Subcutaneous abdominal adipose tissue (tissue), 5 donors: ENCODE results near the gene MARCHF3.

Experiments
- H3K27ac ChIP-seq: one replicate; pipeline ENCODE4 v1.7.0; 2013; ENCODE audit warnings: low read depth, mild to moderate bottlenecking, inconsistent platforms, low read length, moderate library complexity
- H3K27me3 ChIP-seq, 5 donors: one replicate each; pipeline ENCODE4 v1.7.0; 2013; ENCODE audit warnings: low read length in 5 of 5, inconsistent platforms in 1 of 5; ENCODE audit not compliant: control insufficient read depth in 5 of 5, insufficient read depth in 4 of 5
- H3K36me3 ChIP-seq, 5 donors: one replicate each; pipeline ENCODE4 v1.7.0; 2013; ENCODE audit warnings: low read length in 5 of 5; ENCODE audit not compliant: control insufficient read depth in 5 of 5, insufficient read depth in 5 of 5
- H3K4me1 ChIP-seq, 5 donors: one replicate each; pipeline ENCODE4 v1.7.0; 2013; ENCODE audit warnings: low read length in 5 of 5, mild to moderate bottlenecking in 3 of 5, moderate library complexity in 1 of 5; ENCODE audit not compliant: control insufficient read depth in 5 of 5, insufficient read depth in 5 of 5
- H3K4me3 ChIP-seq, 5 donors: one replicate each; pipeline ENCODE4 v1.7.0; 2013; ENCODE audit warnings: low read length in 5 of 5, low read depth in 1 of 5
- H3K9ac ChIP-seq, 5 donors: one replicate each; pipeline ENCODE4 v1.7.0; 2013; ENCODE audit warnings: low read length in 5 of 5, mild to moderate bottlenecking in 4 of 5, moderate library complexity in 3 of 5
- H3K9me3 ChIP-seq, 5 donors: one replicate each; pipeline ENCODE4 v1.7.0; 2013; ENCODE audit warnings: low read length in 5 of 5; ENCODE audit not compliant: control insufficient read depth in 5 of 5
- donor health status: healthy.
- donor health status: healthy.
- donor health status: healthy.
- donor health status: healthy.
- donor health status: healthy.

Gene MARCHF3

DNA sequence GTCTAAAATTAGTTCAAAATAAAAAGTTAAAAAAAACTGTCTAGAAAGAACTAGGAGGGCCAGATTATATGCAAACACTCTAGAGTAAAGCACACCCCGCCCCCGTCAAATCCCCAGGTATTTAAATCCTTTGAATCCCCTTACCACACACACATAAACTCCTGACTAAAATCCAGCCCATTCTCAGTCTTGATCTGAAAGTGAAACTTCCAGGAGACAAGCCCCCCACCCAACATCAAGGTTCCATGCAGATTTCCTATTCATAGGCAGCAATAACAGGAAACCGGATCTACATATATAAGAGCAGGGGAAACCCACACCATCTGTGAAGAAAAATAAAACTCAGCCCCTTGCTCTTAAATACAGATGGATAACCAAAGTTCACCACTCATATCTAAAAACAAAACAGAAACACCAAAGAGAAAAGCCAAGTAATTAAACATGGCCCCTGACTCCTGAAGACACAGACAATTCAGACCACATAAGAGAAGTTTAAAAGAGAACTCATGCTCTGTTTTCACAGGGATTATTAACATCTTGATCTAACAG is 42.3 kb downstream of the MARCHF3 start:
- no peak overlapping the region for H3K4me3 ChIP-seq
- H3K4me1 ChIP-seq, result peaks cover 0 to 30% (median 15%) of the 10 kb centered on the region in 5 donors
- no peak overlapping the region for H3K9ac ChIP-seq
- H3K27me3 ChIP-seq, result no peaks in the 10 kb centered on the region
- no peaks in the 10 kb centered on the region for H3K9me3 ChIP-seq
- no peak overlapping the region for H3K27ac ChIP-seq
- no peaks in the 10 kb centered on the region for H3K36me3 ChIP-seq

GRCh38 chr5:126987271-126987899 is 43.0 kb downstream of the MARCHF3 start:
- no peaks in the 10 kb centered on the region for H3K27me3 ChIP-seq
- H3K27ac ChIP-seq, result no peak overlapping the region
- peaks cover 0 to 36% (median 18%) of the 10 kb centered on the region in 5 donors for H3K4me1 ChIP-seq
- H3K9ac ChIP-seq, result no peak overlapping the region
- H3K9me3 ChIP-seq, result no peaks in the 10 kb centered on the region
- no peaks in the 10 kb centered on the region for H3K36me3 ChIP-seq
- no peak overlapping the region for H3K4me3 ChIP-seq

DNA sequence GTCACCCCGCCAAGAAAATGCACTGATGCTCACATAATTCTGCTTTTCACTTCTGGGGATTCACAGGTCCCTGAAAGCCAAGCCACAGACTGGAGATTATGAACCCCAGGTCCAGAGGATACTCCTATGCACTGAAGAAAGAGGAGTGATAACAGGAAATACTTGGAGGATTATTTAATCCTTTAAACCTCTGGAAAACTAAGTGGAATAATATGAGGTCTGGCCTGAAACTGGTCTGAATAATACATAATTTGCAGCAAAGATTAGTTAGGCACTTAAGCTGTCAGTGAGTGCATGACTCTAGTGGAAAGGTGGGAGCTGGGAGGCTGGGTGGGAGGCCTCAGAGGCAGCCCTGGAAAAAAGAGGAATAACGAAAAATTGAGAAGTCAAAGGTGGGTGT is 45.7 kb downstream of the MARCHF3 start:
- H3K27ac ChIP-seq, result no peak overlapping the region
- H3K9me3 ChIP-seq, result no peaks in the 10 kb centered on the region
- no peaks in the 10 kb centered on the region for H3K36me3 ChIP-seq
- H3K27me3 ChIP-seq, result no peaks in the 10 kb centered on the region
- no peak overlapping the region for H3K9ac ChIP-seq
- H3K4me1 ChIP-seq, result peaks cover 0 to 40% (median 18%) of the 10 kb centered on the region in 5 donors
- H3K4me3 ChIP-seq, result no peak overlapping the region

GRCh38 chr5:126983874-126984266 is 46.5 kb downstream of the MARCHF3 start:
- Histone ChIP-seq H3K27me3 (no peaks in the 10 kb centered on the region), H3K9me3 (no peaks in the 10 kb centered on the region), H3K36me3 (no peaks in the 10 kb centered on the region), H3K27ac (no peak overlapping the region), H3K4me1 (peaks cover 0 to 36% (median 18%) of the 10 kb centered on the region in 5 donors), H3K9ac (no peak overlapping the region), H3K4me3 (no peak overlapping the region)

GRCh38 chr5:126982926-126983873 is 47.2 kb downstream of the MARCHF3 start:
- Histone ChIP-seq H3K27ac (no peak overlapping the region), H3K36me3 (no peaks in the 10 kb centered on the region), H3K4me1 (peaks cover 0 to 36% (median 18%) of the 10 kb centered on the region in 5 donors), H3K4me3 (no peak overlapping the region), H3K9ac (no peak overlapping the region), H3K9me3 (no peaks in the 10 kb centered on the region), H3K27me3 (no peaks in the 10 kb centered on the region)

DNA sequence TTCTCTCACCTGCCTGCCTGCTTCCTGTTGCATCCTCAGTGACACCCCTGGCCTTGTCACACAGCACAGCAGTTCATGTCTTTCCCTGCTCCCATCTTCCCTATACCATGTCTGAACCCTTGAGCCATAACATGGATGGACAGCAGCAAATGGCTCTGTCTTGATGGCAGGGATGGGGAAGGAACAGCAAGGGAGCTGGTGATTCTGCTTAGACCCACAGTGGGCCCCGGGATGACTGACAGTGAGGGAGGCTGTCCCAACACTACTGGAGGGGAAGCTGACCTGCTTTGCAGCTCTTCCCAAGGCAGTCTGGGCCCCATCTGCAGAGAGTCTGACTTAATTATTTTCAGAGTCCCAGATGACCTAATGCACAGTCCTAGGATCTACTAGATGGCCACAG is 48.2 kb downstream of the MARCHF3 start:
- no peaks in the 10 kb centered on the region for H3K27me3 ChIP-seq
- no peak overlapping the region for H3K4me3 ChIP-seq
- H3K9me3 ChIP-seq, result no peaks in the 10 kb centered on the region
- peaks cover 0 to 27% (median 12%) of the 10 kb centered on the region in 5 donors for H3K4me1 ChIP-seq
- no peak overlapping the region for H3K9ac ChIP-seq
- H3K27ac ChIP-seq, result no peak overlapping the region
- no peaks in the 10 kb centered on the region for H3K36me3 ChIP-seq

DNA sequence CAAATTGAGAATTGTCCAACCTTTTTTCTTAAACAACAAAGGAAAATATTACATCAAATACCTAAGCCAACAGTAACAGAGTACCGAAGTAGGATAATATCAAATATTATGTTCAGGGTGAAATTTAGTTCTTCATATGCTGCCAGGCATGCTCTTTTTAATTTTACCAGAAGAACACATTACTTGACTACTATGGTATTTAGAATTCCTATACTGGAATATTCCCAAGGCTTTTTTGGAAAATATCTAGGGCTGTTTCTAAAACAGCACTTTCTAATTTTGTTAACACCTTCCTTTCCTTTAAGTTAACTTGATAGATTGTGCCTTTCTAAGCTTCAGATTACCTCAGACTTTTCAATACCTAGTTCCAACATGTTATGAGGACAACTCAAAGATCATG is 48.7 kb downstream of the MARCHF3 start:
- Histone ChIP-seq H3K4me1 (peaks cover 0 to 22% (median 7%) of the 10 kb centered on the region in 5 donors), H3K4me3 (no peak overlapping the region), H3K27ac (no peak overlapping the region), H3K27me3 (no peaks in the 10 kb centered on the region), H3K9ac (no peak overlapping the region), H3K36me3 (no peaks in the 10 kb centered on the region), H3K9me3 (no peaks in the 10 kb centered on the region)

DNA sequence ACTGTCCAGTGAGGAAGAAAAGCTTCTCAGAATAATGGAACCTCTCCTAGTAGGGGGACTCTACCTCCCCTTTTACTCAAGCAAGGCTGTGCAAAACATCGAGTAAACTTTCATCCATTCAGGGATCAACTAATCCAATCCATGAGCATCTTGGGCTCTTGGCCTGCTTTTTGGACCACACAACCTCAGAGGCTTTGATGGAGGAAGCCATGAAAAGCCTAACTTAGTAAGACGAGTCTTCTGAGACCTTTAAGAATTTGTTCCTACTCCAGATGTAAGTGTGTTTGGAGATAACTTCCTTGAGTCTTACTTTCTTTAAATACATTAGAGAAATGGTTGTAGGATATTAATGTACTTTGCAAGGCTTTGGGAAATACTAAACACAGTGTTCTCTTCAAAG is 49.1 kb downstream of the MARCHF3 start:
- Histone ChIP-seq H3K27me3 (no peaks in the 10 kb centered on the region), H3K36me3 (no peaks in the 10 kb centered on the region), H3K4me3 (no peak overlapping the region), H3K4me1 (peaks cover 0 to 20% (median 7%) of the 10 kb centered on the region in 5 donors), H3K9ac (no peak overlapping the region), H3K27ac (no peak overlapping the region), H3K9me3 (no peaks in the 10 kb centered on the region)

DNA sequence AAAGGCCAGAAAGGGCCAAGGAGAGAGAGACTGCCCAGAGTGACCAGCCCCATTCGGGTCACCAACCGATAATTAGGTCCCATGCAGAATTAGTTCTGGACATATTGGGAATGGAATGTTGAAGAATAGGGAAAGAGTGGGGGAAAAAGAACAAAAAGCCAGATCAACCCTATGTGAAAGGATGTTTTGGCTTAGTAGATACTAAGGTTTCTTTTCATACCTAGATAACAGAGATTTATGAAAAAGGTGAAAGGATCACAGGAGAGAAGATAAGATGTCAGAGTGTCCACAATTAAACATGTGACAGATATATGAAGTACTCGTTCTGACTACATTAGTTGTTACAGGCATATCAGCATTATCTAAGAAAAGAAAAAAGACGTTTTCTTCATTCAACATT is 52.1 kb downstream of the MARCHF3 start:
- Histone ChIP-seq H3K36me3 (no peaks in the 10 kb centered on the region), H3K27ac (no peak overlapping the region), H3K27me3 (no peaks in the 10 kb centered on the region), H3K9me3 (no peaks in the 10 kb centered on the region), H3K4me3 (no peak overlapping the region), H3K4me1 (peaks cover 0 to 17% (median 5%) of the 10 kb centered on the region in 5 donors), H3K9ac (no peak overlapping the region)
